Stimulated activated effector memory CD8-positive, alpha-beta T cell treated with anti-CD3 and anti-CD28 coated beads, Interleukin-12 subunit alpha, Interleukin-12 subunit beta, amount 100 ng/mL, for 72 hours (primary cell): Measurements from ENCODE around the gene DNAJB13.

Experiments
- ATAC-seq: fragments of 150-1000 bp; cut with Tn5 transposase; 2 replicates; pipeline ENCODE4 v1.10.0; 2021
- DNase-seq, 2 donors: peaks; one replicate each; pipeline ENCODE4 v3.0.0; 2021 to 2022; ENCODE audit warnings: low spot score in 2 of 2
- H3K27ac Mint-ChIP-seq: one replicate; pipeline ENCODE4 v1.8.0; 2022; ENCODE audit warnings: mild to moderate bottlenecking, mixed read lengths
- H3K36me3 Mint-ChIP-seq: one replicate; pipeline ENCODE4 v1.8.0; 2022; ENCODE audit warnings: mild to moderate bottlenecking, mixed read lengths
- H3K4me1 Mint-ChIP-seq: one replicate; pipeline ENCODE4 v1.8.0; 2022; ENCODE audit warnings: mixed read lengths
- H3K4me3 Mint-ChIP-seq: one replicate; pipeline ENCODE4 v1.8.0; 2022; ENCODE audit warnings: mild to moderate bottlenecking, mixed read lengths
- H3K9me3 Mint-ChIP-seq: one replicate; pipeline ENCODE4 v1.8.0; 2022; ENCODE audit warnings: mixed read lengths

Gene DNAJB13

GRCh38 chr11:74009230-74009547 lies 58.4 kb downstream of the DNAJB13 start:
- DNase-seq (no peak), ATAC-seq (no peak)
- peaks cover 15% of the 10 kb centered on the region for H3K36me3 Mint-ChIP-seq
- no peak overlapping the region for H3K4me3 Mint-ChIP-seq
- H3K4me1 Mint-ChIP-seq: peaks cover 66% of the 10 kb centered on the region
- H3K27ac Mint-ChIP-seq: peak overlapping the region; percentile 96
- no peaks in the 10 kb centered on the region for H3K9me3 Mint-ChIP-seq

GRCh38 chr11:74009675-74010305 lies 59.0 kb downstream of the DNAJB13 start:
- H3K4me3 Mint-ChIP-seq: peak overlapping the region; percentile 47
- ATAC-seq (no peak), DNase-seq (no peak)
- H3K27ac Mint-ChIP-seq: peak overlapping the region; percentile 96
- peaks cover 64% of the 10 kb centered on the region for H3K4me1 Mint-ChIP-seq
- H3K9me3 Mint-ChIP-seq: no peaks in the 10 kb centered on the region
- H3K36me3 Mint-ChIP-seq: peaks cover 15% of the 10 kb centered on the region

- no peak for DNase-seq
- H3K9me3 Mint-ChIP-seq: no peaks in the 10 kb centered on the region
- H3K4me1 Mint-ChIP-seq: peaks cover 64% of the 10 kb centered on the region
- ATAC-seq: no peak
- H3K4me3 Mint-ChIP-seq: peak overlapping the region; percentile 47
- H3K36me3 Mint-ChIP-seq: peaks cover 15% of the 10 kb centered on the region
- peak overlapping the region; percentile 96 for H3K27ac Mint-ChIP-seq
These were observed 59.8 kb downstream of the DNAJB13 start for GRCh38 chr11:74010306-74011300.

- Mint-ChIP-seq H3K9me3 (no peaks in the 10 kb centered on the region), H3K4me1 (peaks cover 63% of the 10 kb centered on the region), H3K36me3 (peaks cover 15% of the 10 kb centered on the region), H3K4me3 (peak overlapping the region; percentile 47), H3K27ac (peak overlapping the region; percentile 96)
- peak in 1 of 2 donors; percentile 84 for DNase-seq
- peak; percentile 88 for ATAC-seq
These were observed 60.7 kb downstream of the DNAJB13 start for GRCh38 chr11:74011360-74012073.

GRCh38 chr11:74012074-74012809 lies 61.4 kb downstream of the DNAJB13 start:
- Mint-ChIP-seq H3K36me3 (peaks cover 19% of the 10 kb centered on the region), H3K4me1 (peaks cover 67% of the 10 kb centered on the region), H3K27ac (peak overlapping the region; percentile 96), H3K9me3 (no peaks in the 10 kb centered on the region), H3K4me3 (peak overlapping the region; percentile 47)
- ATAC-seq (no peak), DNase-seq (no peak)

- no peak for ATAC-seq
- H3K4me1 Mint-ChIP-seq: peaks cover 69% of the 10 kb centered on the region
- no peak overlapping the region for H3K4me3 Mint-ChIP-seq
- no peak for DNase-seq
- H3K27ac Mint-ChIP-seq: peak overlapping the region; percentile 96
- H3K9me3 Mint-ChIP-seq: no peaks in the 10 kb centered on the region
- peaks cover 20% of the 10 kb centered on the region for H3K36me3 Mint-ChIP-seq
These were observed 62.3 kb downstream of the DNAJB13 start for GRCh38 chr11:74013141-74013540.

GRCh38 chr11:74014880-74015279 lies 64.1 kb downstream of the DNAJB13 start:
- DNase-seq (no peak), ATAC-seq (no peak)
- peaks cover 55% of the 10 kb centered on the region for H3K4me1 Mint-ChIP-seq
- H3K9me3 Mint-ChIP-seq: no peaks in the 10 kb centered on the region
- peaks cover 20% of the 10 kb centered on the region for H3K36me3 Mint-ChIP-seq
- peak overlapping the region; percentile 64 for H3K27ac Mint-ChIP-seq
- H3K4me3 Mint-ChIP-seq: no peak overlapping the region

GRCh38 chr11:74015919-74016684 lies 65.3 kb downstream of the DNAJB13 start:
- Mint-ChIP-seq H3K9me3 (no peaks in the 10 kb centered on the region), H3K4me3 (no peak overlapping the region), H3K4me1 (peaks cover 42% of the 10 kb centered on the region), H3K27ac (peak overlapping the region; percentile 64), H3K36me3 (peaks cover 18% of the 10 kb centered on the region)
- no peak for ATAC-seq
- DNase-seq: no peak

- Mint-ChIP-seq H3K36me3 (peaks cover 5% of the 10 kb centered on the region), H3K4me1 (peaks cover 34% of the 10 kb centered on the region), H3K4me3 (no peak overlapping the region), H3K9me3 (no peaks in the 10 kb centered on the region), H3K27ac (no peak overlapping the region)
- DNase-seq (no peak), ATAC-seq (no peak)
These were observed 66.8 kb downstream of the DNAJB13 start for GRCh38 chr11:74017631-74018030.

GRCh38 chr11:74018331-74019005 lies 67.6 kb downstream of the DNAJB13 start:
- DNase-seq: no peak
- ATAC-seq: no peak
- Mint-ChIP-seq H3K9me3 (no peaks in the 10 kb centered on the region), H3K4me3 (no peak overlapping the region), H3K27ac (no peak overlapping the region), H3K4me1 (peaks cover 40% of the 10 kb centered on the region), H3K36me3 (peaks cover 5% of the 10 kb centered on the region)

GRCh38 chr11:74019104-74019738 lies 68.4 kb downstream of the DNAJB13 start:
- Mint-ChIP-seq H3K4me3 (no peak overlapping the region), H3K36me3 (peaks cover 5% of the 10 kb centered on the region), H3K9me3 (no peaks in the 10 kb centered on the region), H3K4me1 (peaks cover 44% of the 10 kb centered on the region), H3K27ac (no peak overlapping the region)
- DNase-seq (no peak), ATAC-seq (no peak)

GRCh38 chr11:74019860-74020259 lies 69.0 kb downstream of the DNAJB13 start:
- Mint-ChIP-seq H3K4me1 (peaks cover 44% of the 10 kb centered on the region), H3K4me3 (no peak overlapping the region), H3K36me3 (peaks cover 5% of the 10 kb centered on the region), H3K9me3 (no peaks in the 10 kb centered on the region), H3K27ac (no peak overlapping the region)
- peak; percentile 96 for ATAC-seq
- peak; percentile 55 to 88 for DNase-seq
